ENCODE measurements around the gene FBXL17.
A peak's percentile ranks its signal among the peaks of the same experiment; 100 is the strongest.

Gene FBXL17

DNA sequence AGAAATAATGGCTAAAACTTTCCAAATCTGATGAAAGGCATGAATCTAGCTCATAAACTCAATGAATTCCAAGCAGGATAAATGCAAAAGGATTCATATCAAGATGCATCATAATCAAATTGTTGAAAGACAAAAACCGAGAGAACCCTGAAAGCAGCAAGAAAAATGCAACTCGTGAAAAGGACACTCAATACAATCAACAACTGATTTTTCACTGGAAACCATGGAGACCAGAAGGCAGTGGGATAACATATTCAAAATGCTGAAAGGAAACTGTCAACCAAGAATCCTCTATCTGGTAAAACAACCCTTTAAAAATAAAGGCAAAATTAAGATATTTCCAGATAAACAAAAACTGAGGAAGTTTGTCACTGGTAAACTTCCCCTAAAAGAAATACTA, 9.5 kb downstream of the FBXL17 start:
- no peak for DNase-seq

DNA sequence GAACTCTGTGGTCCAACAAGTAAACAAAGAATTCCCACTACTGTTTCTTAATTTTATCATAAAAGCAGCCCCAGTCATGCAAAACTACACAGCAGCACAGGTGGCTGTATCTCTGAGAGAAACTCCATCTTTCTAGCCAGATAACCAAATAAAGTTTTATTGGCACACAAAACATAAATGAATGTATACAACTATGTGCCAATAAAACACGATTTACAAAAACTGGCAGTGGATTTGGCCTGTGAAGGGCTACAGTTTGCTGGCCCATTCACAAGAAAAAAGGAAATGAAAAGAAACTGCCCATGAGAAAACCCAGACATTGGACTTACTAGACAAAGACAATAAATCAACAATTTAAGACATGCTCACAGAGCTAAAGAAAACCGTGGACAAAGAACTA, 10.6 kb downstream of the FBXL17 start:
- no peak for DNase-seq

- DNase-seq: no peak
Observed at GRCh38 chr5:108369167-108369566, 12.7 kb downstream of the FBXL17 start.

DNA sequence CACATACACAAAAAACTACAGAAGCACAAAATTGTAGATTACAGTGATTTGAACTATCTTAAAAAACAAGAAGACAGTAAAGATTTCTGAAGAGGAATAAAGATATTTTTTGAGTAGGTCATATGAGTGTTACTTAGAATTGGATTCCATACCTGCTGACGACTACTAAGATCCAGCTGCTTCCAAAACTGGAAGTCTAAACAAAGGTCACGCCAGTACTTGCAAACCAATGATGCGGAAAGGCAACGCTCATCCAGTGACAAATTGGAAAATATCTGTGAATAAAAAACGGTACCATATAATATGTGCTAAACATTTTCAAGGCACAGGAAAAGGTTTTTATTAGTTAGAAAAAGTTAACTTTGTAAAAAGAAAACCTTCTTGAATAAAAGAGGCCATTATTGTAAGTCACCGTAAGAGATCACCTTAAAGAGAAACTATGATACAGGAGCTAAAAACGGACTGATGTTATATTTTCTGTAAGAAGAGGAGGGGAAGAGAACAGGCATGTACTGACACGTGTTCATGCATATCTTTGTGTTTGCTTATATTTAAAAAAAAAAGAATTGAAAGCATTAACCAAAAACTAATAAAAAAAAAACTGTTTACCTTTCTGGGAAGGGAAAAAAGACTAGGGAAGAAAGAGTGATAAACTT, 14.1 kb downstream of the FBXL17 start:
- no peak for DNase-seq

DNA sequence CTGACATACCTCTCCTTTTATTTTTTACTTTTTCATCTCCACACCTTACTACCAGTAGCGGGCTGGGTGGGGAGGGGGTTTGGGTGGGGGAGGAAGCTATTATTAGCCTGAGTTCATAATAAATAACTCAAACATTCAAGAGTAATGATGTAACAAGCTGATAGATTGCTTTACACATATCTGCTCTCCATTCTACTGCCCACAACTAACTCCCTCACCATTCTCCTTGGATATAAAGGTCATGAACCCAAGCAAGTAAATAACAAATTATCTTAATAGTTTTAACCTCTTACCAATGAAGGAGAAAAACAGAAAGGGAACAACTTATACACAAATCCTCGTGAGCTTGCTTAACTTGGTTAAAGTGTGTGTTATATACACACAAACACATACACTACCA, 15.4 kb downstream of the FBXL17 start:
- DNase-seq: no peak

DNA sequence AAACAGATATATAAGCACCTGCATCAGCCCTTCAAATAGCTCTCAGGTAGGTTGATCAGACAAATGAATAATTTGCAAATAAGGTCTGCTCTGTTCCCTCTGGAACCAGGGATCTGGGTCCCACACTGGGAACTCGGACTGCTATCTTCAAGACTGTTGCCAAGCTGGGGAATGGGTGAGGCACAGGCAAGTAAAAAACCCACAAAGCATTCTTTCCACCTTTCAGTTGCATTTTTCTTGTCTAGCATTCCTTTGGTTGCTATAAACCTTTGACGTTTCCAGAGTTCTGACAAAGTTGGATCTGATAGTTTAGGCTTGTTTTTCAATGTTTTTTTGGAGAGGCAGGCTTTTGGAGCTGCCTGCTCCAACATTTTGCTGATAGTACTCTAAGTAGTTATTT, 20.1 kb downstream of the FBXL17 start:
- no peak for DNase-seq

DNA sequence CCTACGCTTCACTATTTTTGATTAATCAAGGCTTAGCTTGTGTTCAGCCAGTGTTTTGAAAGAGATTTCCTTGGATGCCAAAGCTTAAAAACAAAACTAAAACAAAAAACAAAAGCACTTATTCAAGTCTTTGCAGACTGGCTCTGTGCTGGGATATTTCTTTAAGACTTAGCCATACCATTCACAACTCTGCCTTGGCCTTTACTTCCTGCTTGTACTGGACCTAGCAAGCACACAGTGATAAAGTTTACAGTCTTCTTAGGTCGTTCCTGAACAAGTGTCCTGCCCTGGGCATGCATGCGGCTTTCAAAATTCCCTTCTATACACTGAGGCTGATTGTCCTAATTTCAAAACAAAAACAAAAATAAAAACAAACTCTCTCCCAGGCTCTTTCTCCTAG, 20.7 kb downstream of the FBXL17 start:
- DNase-seq: no peak

GRCh38 chr5:108360280-108360679, 21.6 kb downstream of the FBXL17 start:
- DNase-seq: no peak

- DNase-seq: no peak
Observed at GRCh38 chr5:108356286-108356685, 25.6 kb downstream of the FBXL17 start.

- DNase-seq: no peak
Observed at GRCh38 chr5:108353087-108353486, 28.8 kb downstream of the FBXL17 start.

- peak; percentile 45 for DNase-seq
Observed at GRCh38 chr5:108345541-108346171, 36.2 kb downstream of the FBXL17 start.

GRCh38 chr5:108344103-108344822, 37.6 kb downstream of the FBXL17 start:
- DNase-seq: no peak

- DNase-seq: no peak
Observed at GRCh38 chr5:108341866-108342265, 40.0 kb downstream of the FBXL17 start.

GRCh38 chr5:108340131-108340530, 41.8 kb downstream of the FBXL17 start:
- DNase-seq: no peak

DNA sequence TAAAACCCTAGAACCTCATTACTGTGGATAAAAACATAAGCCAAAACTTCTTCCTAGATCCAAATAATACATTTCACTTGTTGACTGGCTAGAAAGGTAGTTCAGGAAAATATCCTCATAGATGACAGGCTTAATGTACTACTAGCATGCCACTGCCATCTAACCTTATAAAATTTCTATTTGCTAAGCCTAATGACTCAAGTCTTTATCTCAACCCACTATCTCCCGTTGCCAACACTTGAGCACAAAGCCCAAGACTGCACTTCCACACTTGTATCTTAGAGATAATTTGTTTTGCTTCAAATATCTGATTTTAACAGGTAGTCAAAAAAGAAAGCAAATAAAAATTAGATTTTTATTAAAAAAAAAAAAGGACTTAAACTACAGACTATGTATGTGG, 42.7 kb downstream of the FBXL17 start:
- no peak for DNase-seq

DNA sequence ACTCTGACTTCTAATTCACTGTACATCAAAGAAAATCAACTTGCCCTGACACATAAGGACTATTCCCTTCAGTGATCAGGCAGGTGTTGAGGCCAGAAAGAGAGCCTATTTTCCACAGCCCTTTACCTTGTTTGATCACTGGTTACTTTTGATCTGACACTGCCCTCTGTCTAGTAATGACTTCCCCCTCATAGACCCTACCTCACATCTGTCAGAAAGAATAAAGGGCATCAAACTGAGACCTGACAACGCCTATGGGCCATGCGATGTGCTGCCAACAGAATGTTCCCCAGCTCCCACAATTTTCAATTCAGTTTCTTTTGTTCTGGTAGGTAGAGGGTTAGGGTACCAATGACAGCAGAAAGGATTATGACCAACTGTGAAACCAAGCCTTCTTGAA, 47.7 kb downstream of the FBXL17 start:
- DNase-seq: no peak

- no peak for DNase-seq
Observed at GRCh38 chr5:108326982-108327381, 54.9 kb downstream of the FBXL17 start.

DNA sequence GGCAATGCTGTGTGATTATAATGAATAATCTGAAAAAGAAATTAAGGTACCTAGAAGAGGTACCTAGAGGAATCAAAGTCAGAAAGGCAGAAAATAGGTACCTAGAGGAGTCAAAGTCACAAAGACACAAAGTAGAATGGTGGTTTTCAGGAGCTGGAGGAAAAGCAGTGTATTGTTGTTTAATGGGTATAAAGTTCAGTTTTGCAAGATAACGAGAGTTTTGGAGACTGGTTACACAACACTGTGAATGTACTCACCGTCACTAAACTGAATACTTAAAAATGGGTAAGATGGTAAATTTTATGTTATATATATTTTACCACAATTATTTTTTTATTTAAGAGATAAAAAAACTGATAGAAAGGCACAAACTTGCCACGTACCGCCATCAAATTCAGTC, 57.0 kb downstream of the FBXL17 start:
- DNase-seq: no peak

GRCh38 chr5:108321341-108321740, 60.6 kb downstream of the FBXL17 start:
- no peak for DNase-seq

GRCh38 chr5:108320231-108320630, 61.7 kb downstream of the FBXL17 start:
- no peak for DNase-seq

- DNase-seq: no peak
Observed at GRCh38 chr5:108315829-108316228, 66.1 kb downstream of the FBXL17 start.

- DNase-seq: no peak
Observed at GRCh38 chr5:108312258-108312657, 69.6 kb downstream of the FBXL17 start.

DNA sequence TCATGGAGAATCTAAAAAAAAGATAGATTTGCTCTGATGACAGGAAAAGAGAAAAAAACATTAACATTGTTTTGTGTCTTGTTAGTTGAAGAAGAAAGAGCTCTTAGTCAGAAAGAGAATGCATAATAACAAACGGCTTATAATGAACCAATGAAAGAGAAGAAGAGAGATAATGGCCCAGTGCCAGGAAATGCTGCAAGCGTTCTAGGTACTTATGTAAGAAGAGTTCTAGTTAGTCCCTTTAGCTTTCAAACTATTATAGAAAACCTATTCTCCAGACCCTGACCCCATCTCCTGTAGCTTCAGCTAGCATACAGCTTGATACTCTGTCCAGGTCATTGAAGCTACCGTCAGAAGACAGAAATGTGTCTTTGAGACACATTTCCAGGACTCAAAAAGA, 70.2 kb downstream of the FBXL17 start:
- DNase-seq: no peak

DNA sequence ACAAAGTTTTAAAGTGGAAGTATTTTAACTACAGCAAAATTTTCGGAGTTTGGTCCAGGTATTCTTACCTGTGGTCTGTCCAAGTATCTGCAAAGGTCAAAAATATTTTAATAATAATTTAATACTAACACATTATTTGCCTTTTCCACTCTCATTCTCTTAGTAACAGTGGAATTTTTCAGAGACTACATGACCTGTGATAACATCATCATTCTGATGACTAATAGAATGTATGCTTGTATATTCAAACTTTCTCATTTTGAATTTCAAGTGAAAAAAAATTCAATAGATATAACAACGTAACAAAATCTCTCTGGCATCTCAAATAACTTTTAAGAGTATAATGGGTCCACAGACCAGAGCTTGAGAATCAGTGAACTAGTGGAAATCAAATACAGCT, 78.3 kb downstream of the FBXL17 start:
- DNase-seq: no peak
